ENCODE data around the gene MPV17L2.

The MPV17L2 gene

DNA sequence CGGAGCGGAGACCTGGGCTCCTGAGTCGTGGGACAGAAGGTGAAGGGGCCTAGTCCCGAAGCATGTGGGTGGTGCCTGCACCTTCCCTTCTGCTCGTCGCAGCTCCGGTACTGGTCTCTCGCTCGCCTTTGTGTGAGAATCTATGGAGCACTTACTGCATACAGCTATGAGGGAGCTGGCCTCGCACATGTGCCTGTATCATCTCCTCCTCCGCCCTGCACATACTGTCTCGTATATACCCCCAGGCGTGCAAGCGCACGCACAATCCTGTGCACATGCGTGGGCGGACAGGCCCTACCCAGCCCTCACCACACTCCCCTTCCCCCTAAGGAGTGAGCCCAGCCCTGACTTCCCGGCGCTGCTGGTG, 31.4 kb upstream of the MPV17L2 start:
- Histone ChIP-seq H3K27me3 (ENCODE audit: control insufficient read depth, low read length) (no peaks in the 10 kb centered on the region), H3K4me1 (ENCODE audit: control insufficient read depth, low read length) (peaks cover 30% of the 10 kb centered on the region), H3K36me3 (ENCODE audit: control insufficient read depth, low read length) (peaks cover 41% of the 10 kb centered on the region), H4K20me1 (ENCODE audit: control insufficient read depth, insufficient read depth, low read depth, low read length) (no peaks in the 10 kb centered on the region), H3F3A (ENCODE audit: control insufficient read depth, insufficient read depth) (peaks cover 8% of the 10 kb centered on the region), H3K9me2 (replicated peaks; ENCODE audit: control insufficient read depth, low read length) (no peaks in the 10 kb centered on the region), H3K27ac (ENCODE audit: low read depth, low read length) (no peak overlapping the region), H3K4me3 (ENCODE audit: low read length) (peak overlapping the region; percentile 42; the same call in 1 of the 2 replicates), H3K9me3 (ENCODE audit: control insufficient read depth, insufficient read depth, low read length) (no peaks in the 10 kb centered on the region), H3K4me2 (ENCODE audit: low read length) (peak overlapping the region; percentile 51; the same call in 1 of the 2 replicates), H3K79me2 (ENCODE audit: control insufficient read depth, low read length) (peaks cover 22% of the 10 kb centered on the region)
- no peak for TF ChIP-seq EZH2phosphoT487 (IDR thresholded peaks at IDR 0.05; ENCODE audit: borderline replicate concordance, low read length)
- TF ChIP-seq, protein P1, sequence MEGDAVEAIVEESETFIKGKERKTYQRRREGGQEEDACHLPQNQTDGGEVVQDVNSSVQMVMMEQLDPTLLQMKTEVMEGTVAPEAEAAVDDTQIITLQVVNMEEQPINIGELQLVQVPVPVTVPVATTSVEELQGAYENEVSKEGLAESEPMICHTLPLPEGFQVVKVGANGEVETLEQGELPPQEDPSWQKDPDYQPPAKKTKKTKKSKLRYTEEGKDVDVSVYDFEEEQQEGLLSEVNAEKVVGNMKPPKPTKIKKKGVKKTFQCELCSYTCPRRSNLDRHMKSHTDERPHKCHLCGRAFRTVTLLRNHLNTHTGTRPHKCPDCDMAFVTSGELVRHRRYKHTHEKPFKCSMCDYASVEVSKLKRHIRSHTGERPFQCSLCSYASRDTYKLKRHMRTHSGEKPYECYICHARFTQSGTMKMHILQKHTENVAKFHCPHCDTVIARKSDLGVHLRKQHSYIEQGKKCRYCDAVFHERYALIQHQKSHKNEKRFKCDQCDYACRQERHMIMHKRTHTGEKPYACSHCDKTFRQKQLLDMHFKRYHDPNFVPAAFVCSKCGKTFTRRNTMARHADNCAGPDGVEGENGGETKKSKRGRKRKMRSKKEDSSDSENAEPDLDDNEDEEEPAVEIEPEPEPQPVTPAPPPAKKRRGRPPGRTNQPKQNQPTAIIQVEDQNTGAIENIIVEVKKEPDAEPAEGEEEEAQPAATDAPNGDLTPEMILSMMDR (IDR thresholded peaks at IDR 0.05; ENCODE audit: low read depth, low read length, poor library complexity, severe bottlenecking), result peak; percentile 2

DNA sequence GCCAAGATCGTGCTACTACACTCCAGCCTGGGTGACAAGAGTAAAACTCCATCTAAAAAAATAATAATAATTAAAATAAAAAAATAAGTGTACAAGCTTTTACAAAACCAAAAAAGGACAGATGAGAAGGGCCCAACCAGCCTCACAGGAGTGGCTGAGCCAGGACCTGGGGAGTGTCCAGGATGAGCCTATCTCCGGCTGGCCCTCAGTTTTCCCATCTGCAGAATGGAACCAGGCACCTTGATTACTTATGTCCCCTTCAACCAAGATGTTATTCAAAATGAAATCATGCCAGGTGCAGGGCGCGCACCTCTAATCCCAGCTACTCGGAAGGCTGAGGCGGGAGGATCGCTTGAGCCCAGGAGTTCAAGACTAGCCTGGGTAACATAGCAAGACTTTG, 28.9 kb upstream of the MPV17L2 start:
- Histone ChIP-seq H3K4me2 (ENCODE audit: low read length) (no peak overlapping the region), H3K4me1 (ENCODE audit: control insufficient read depth, low read length) (peaks cover 32% of the 10 kb centered on the region), H3K79me2 (ENCODE audit: control insufficient read depth, low read length) (peaks cover 25% of the 10 kb centered on the region), H3K27me3 (ENCODE audit: control insufficient read depth, low read length) (no peaks in the 10 kb centered on the region), H4K20me1 (ENCODE audit: control insufficient read depth, insufficient read depth, low read depth, low read length) (no peaks in the 10 kb centered on the region), H3K9me2 (replicated peaks; ENCODE audit: control insufficient read depth, low read length) (no peaks in the 10 kb centered on the region), H3K36me3 (ENCODE audit: control insufficient read depth, low read length) (peaks cover 57% of the 10 kb centered on the region), H3K27ac (ENCODE audit: low read depth, low read length) (no peak overlapping the region), H3K9me3 (ENCODE audit: control insufficient read depth, insufficient read depth, low read length) (no peaks in the 10 kb centered on the region), H3F3A (ENCODE audit: control insufficient read depth, insufficient read depth) (no peaks in the 10 kb centered on the region; the same call in 1 of the 2 replicates), H3K4me3 (ENCODE audit: low read length) (no peak overlapping the region)
- TF ChIP-seq, protein P1 (IDR thresholded peaks at IDR 0.05; ENCODE audit: low read depth, low read length, poor library complexity, severe bottlenecking), result no peak
- no peak for TF ChIP-seq EZH2phosphoT487 (IDR thresholded peaks at IDR 0.05; ENCODE audit: borderline replicate concordance, low read length)

DNA sequence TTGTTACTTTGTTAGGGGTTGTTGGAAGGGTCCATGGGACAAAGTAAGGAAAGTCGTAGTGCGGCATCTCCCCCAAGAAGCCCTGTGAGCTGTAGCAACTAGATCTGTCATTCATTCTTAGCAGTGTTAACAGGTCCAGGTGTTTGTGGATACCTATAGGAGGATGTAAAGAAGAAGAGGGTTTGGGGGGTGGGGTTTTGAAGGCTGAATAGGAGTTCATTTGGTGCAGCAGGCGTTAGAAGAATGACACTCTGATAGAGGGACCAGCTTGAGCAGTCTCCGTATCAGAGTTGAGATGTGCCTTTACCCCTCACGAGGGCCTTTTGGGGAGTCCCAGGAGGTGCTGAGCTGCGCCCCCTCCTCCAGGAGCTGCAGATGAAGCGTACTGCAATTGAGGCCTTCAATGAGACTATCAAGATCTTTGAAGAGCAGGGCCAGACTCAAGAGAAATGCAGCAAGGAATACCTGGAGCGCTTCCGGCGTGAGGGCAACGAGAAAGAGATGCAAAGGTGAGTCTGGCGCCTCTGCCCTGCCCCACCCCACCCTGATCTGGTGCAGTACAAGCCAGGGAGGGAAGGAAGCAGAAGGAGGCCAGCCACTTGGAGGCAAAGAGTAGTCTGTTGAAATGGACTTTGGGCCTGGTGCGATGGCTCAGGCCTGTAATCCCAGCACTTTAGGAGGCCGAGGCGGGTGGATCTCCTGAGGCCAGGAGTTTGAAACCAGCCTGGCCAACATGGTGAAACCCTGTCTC, 27.0 kb upstream of the MPV17L2 start:
- Histone ChIP-seq H3K27ac (ENCODE audit: low read depth, low read length) (no peak overlapping the region), H3K36me3 (ENCODE audit: control insufficient read depth, low read length) (peaks cover 46% of the 10 kb centered on the region), H3K4me3 (ENCODE audit: low read length) (no peak overlapping the region), H3K27me3 (ENCODE audit: control insufficient read depth, low read length) (no peaks in the 10 kb centered on the region), H3K9me3 (ENCODE audit: control insufficient read depth, insufficient read depth, low read length) (no peaks in the 10 kb centered on the region), H3F3A (ENCODE audit: control insufficient read depth, insufficient read depth) (peaks cover 17% of the 10 kb centered on the region), H4K20me1 (ENCODE audit: control insufficient read depth, insufficient read depth, low read depth, low read length) (no peaks in the 10 kb centered on the region), H3K79me2 (ENCODE audit: control insufficient read depth, low read length) (peaks cover 13% of the 10 kb centered on the region), H3K4me1 (ENCODE audit: control insufficient read depth, low read length) (peaks cover 39% of the 10 kb centered on the region), H3K9me2 (replicated peaks; ENCODE audit: control insufficient read depth, low read length) (no peaks in the 10 kb centered on the region), H3K4me2 (ENCODE audit: low read length) (no peak overlapping the region)
- no peak for TF ChIP-seq EZH2phosphoT487 (IDR thresholded peaks at IDR 0.05; ENCODE audit: borderline replicate concordance, low read length)
- TF ChIP-seq, protein P1 (IDR thresholded peaks at IDR 0.05; ENCODE audit: low read depth, low read length, poor library complexity, severe bottlenecking), result no peak
